Tongue (tissue), 2 donors: ENCODE measurements around the gene ZBTB20. TPM values are rescaled to one million over a fixed set of nuclear protein-coding genes. Genes with fewer than 3 reads are reported as not detected.

Experiments
- DNase-seq: peaks from one replicate; pipeline ENCODE4 v3.0.0-alpha.2; 2015
- total RNA-seq: library from RNA; depleted of rRNA; stranded (reverse); fragments of >200 nt; gene quantifications from one replicate; pipeline ENCODE4 v1.2.3, GENCODE V29; 2014

Gene ZBTB20
- total RNA-seq, 1 donor from 2014 or later: 79.5 TPM

- no peak for DNase-seq
Observed at GRCh38 chr3:114439284-114439683, 707.8 kb downstream of the ZBTB20 start.

GRCh38 chr3:114437897-114438296 is 709.2 kb downstream of the ZBTB20 start:
- DNase-seq: no peak

GRCh38 chr3:114436182-114436581 is 710.9 kb downstream of the ZBTB20 start:
- no peak for DNase-seq

- DNase-seq: peak; percentile 35
Observed at GRCh38 chr3:114435386-114436115, 711.5 kb downstream of the ZBTB20 start.

GRCh38 chr3:114432310-114432709 is 714.8 kb downstream of the ZBTB20 start:
- no peak for DNase-seq

GRCh38 chr3:114428044-114428595 is 719.0 kb downstream of the ZBTB20 start:
- DNase-seq: no peak

GRCh38 chr3:114427285-114428043 is 719.6 kb downstream of the ZBTB20 start:
- DNase-seq: no peak

- no peak for DNase-seq
Observed at GRCh38 chr3:114424337-114424736, 722.8 kb downstream of the ZBTB20 start.

GRCh38 chr3:114421204-114421603 is 725.9 kb downstream of the ZBTB20 start:
- no peak for DNase-seq

GRCh38 chr3:114420072-114420471 is 727.0 kb downstream of the ZBTB20 start:
- DNase-seq: no peak

GRCh38 chr3:114418724-114419543 is 728.2 kb downstream of the ZBTB20 start:
- DNase-seq: peak; percentile 82

GRCh38 chr3:114418107-114418506 is 729.0 kb downstream of the ZBTB20 start:
- DNase-seq: no peak

GRCh38 chr3:114417675-114418074 is 729.4 kb downstream of the ZBTB20 start:
- DNase-seq: no peak

- no peak for DNase-seq
Observed at GRCh38 chr3:114417265-114417664, 729.8 kb downstream of the ZBTB20 start.

- DNase-seq: no peak
Observed at GRCh38 chr3:114411811-114412803, 735.0 kb downstream of the ZBTB20 start.

- peak; percentile 54 for DNase-seq
Observed at GRCh38 chr3:114411190-114411668, 735.9 kb downstream of the ZBTB20 start.

GRCh38 chr3:114408736-114409670 is 738.1 kb downstream of the ZBTB20 start:
- DNase-seq: peak; percentile 67

- no peak for DNase-seq
Observed at GRCh38 chr3:114406922-114407321, 740.2 kb downstream of the ZBTB20 start.

- peak; percentile 47 for DNase-seq
Observed at GRCh38 chr3:114406286-114406685, 740.8 kb downstream of the ZBTB20 start.
